ENCODE data around the gene STPG2. TPM values are rescaled to one million over a fixed set of nuclear protein-coding genes. Genes with fewer than 3 reads are reported as not detected.

Gene STPG2
- total RNA-seq, 1 experiment from 2014 or later, result 0.20 TPM

DNA sequence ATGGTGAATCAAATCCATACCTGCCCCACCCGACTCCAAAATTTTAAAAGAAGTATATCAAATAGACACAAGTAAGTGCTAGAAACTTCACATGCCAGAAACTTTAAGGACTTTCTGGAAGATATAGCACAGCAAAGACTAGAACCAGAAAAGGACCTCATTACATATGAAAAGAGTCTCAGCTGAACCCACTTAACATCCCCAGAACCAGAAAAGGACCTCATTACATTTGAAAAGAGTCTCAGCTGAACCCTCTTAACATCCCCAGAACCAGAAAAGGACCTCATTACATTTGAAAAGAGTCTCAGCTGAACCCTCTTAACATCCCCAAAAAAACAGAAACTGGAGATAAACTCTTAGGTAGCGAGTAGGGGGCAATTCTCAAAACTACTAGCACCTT, 32.3 kb downstream of the STPG2 start:
- Histone ChIP-seq H3K14ac (ENCODE audit: insufficient read depth, low read length) (no peak overlapping the region), H3K18ac (ENCODE audit: insufficient read length, low read depth, low read length) (no peak overlapping the region), H2BK12ac (ENCODE audit: insufficient read length, low read depth, low read length) (no peak overlapping the region), H3K23me2 (ENCODE audit: insufficient read length, low read depth, low read length, poor library complexity, severe bottlenecking) (no peaks in the 10 kb centered on the region), H2BK120ac (ENCODE audit: low read depth, low read length, poor library complexity, severe bottlenecking) (no peak overlapping the region), H3K27ac (ENCODE audit: insufficient read length, low read depth, low read length) (peak overlapping the region; percentile 88), H2BK20ac (ENCODE audit: low read depth, low read length, poor library complexity, severe bottlenecking) (no peak overlapping the region), H4K20me1 (ENCODE audit: control insufficient read depth, insufficient read depth, insufficient read length) (no peaks in the 10 kb centered on the region), H3K9ac (ENCODE audit: extremely low read depth, insufficient read length, low read length) (no peak overlapping the region), H4K8ac (replicated peaks; ENCODE audit: insufficient read length, low read depth, low read length) (no peak overlapping the region), H3K79me1 (ENCODE audit: insufficient read depth, low read depth, low read length, poor library complexity, severe bottlenecking) (no peaks in the 10 kb centered on the region), H4K5ac (ENCODE audit: insufficient read length, low read depth, low read length) (no peak overlapping the region), H3K4ac (ENCODE audit: low read depth, low read length) (no peak overlapping the region), H3T11ph (ENCODE audit: low read length) (no peak overlapping the region), H3K56ac (ENCODE audit: insufficient read length, low read depth, low read length) (no peak overlapping the region), H3K23ac (ENCODE audit: insufficient read length, low read depth, low read length) (no peak overlapping the region), H2BK15ac (ENCODE audit: low read depth, low read length) (no peak overlapping the region), H3K27me3 (ENCODE audit: insufficient read depth, low read length) (no peaks in the 10 kb centered on the region), H4K91ac (ENCODE audit: insufficient read length, low read depth, low read length) (no peak overlapping the region), H2BK5ac (ENCODE audit: insufficient read length, low read length) (no peak overlapping the region), H2AFZ (ENCODE audit: low read length) (no peak overlapping the region), H3K79me2 (ENCODE audit: insufficient read depth, low read length) (no peaks in the 10 kb centered on the region), H3K4me2 (ENCODE audit: insufficient read depth, insufficient read length, low read length) (no peak overlapping the region), H2AK5ac (ENCODE audit: insufficient read length, low read length) (no peak overlapping the region), H3K4me1 (ENCODE audit: insufficient read depth, low read length) (peaks cover 7% of the 10 kb centered on the region; the same call in 1 of the 2 replicates), H3K9me3 (ENCODE audit: control insufficient read depth, low read depth, low read length) (no peaks in the 10 kb centered on the region)
- peaks cover 32 to 40% of the 10 kb centered on the region in 2 experiments for H3K4me1 Mint-ChIP-seq
- H3K27ac Mint-ChIP-seq, result peak overlapping the region in 2 of 3 experiments; percentile 70 to 89; a peak in 5 of 7 replicates
- H3K27me3 Mint-ChIP-seq (ENCODE audit: low read depth), result no peaks in the 10 kb centered on the region
- no peak for DNase-seq
- H3K4me3 Mint-ChIP-seq, result no peak overlapping the region
- no CpG with 5 or more reads among the region's 2 CpGs for WGBS (ENCODE audit: extremely low coverage, insufficient read length, low lambda C conversion rate)
- H3K9me3 Mint-ChIP-seq, result peaks cover 14 to 18% of the 10 kb centered on the region in 2 experiments
- peaks cover 0 to 19% (median 1%) of the 10 kb centered on the region in 3 experiments; a peak in 4 of 7 replicates for H3K36me3 Mint-ChIP-seq (ENCODE audit: insufficient read depth in 1 of 3, low read depth in 3 of 3)
- TF ChIP-seq, protein P1, sequence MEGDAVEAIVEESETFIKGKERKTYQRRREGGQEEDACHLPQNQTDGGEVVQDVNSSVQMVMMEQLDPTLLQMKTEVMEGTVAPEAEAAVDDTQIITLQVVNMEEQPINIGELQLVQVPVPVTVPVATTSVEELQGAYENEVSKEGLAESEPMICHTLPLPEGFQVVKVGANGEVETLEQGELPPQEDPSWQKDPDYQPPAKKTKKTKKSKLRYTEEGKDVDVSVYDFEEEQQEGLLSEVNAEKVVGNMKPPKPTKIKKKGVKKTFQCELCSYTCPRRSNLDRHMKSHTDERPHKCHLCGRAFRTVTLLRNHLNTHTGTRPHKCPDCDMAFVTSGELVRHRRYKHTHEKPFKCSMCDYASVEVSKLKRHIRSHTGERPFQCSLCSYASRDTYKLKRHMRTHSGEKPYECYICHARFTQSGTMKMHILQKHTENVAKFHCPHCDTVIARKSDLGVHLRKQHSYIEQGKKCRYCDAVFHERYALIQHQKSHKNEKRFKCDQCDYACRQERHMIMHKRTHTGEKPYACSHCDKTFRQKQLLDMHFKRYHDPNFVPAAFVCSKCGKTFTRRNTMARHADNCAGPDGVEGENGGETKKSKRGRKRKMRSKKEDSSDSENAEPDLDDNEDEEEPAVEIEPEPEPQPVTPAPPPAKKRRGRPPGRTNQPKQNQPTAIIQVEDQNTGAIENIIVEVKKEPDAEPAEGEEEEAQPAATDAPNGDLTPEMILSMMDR (conservative IDR thresholded peaks at IDR 0.05), result no peak

Data from H9 (cell line).